ENCODE data around the gene LAYN.

The LAYN gene

GRCh38 chr11:111606986-111607385 is 66.5 kb downstream of the LAYN start:
- no peak overlapping the region for H3K27ac ChIP-seq

GRCh38 chr11:111607751-111608150 is 67.2 kb downstream of the LAYN start:
- TF ChIP-seq, protein P1, sequence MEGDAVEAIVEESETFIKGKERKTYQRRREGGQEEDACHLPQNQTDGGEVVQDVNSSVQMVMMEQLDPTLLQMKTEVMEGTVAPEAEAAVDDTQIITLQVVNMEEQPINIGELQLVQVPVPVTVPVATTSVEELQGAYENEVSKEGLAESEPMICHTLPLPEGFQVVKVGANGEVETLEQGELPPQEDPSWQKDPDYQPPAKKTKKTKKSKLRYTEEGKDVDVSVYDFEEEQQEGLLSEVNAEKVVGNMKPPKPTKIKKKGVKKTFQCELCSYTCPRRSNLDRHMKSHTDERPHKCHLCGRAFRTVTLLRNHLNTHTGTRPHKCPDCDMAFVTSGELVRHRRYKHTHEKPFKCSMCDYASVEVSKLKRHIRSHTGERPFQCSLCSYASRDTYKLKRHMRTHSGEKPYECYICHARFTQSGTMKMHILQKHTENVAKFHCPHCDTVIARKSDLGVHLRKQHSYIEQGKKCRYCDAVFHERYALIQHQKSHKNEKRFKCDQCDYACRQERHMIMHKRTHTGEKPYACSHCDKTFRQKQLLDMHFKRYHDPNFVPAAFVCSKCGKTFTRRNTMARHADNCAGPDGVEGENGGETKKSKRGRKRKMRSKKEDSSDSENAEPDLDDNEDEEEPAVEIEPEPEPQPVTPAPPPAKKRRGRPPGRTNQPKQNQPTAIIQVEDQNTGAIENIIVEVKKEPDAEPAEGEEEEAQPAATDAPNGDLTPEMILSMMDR (conservative IDR thresholded peaks at IDR 0.05): no peak

More at GRCh38 chr11:111606986-111607385, 66.5 kb downstream of the LAYN start:
- TF ChIP-seq, protein P1 (conservative IDR thresholded peaks at IDR 0.05): no peak

More at GRCh38 chr11:111607751-111608150, 67.2 kb downstream of the LAYN start:
- H3K27ac ChIP-seq: no peak overlapping the region

Data from VCaP (cell line).